ENCODE data around the gene CNTNAP1. TPM values are rescaled to one million over a fixed set of nuclear protein-coding genes. Genes with fewer than 3 reads are reported as not detected.
A peak's percentile ranks its signal among the peaks of the same experiment; 100 is the strongest.
"Not testable (repeated sequence)": the region's sequence is repeated elsewhere in the genome, so short reads cannot be mapped to it uniquely, and the experiment has no call there.

The CNTNAP1 gene
- total RNA-seq, 1 donor: 19.2 TPM

- Histone ChIP-seq H4K20me1 (ENCODE audit: insufficient read depth, low read length) (peaks cover 3% of the 10 kb centered on the region), H3K27ac (ENCODE audit: low read depth, low read length) (peak overlapping the region; percentile 1), H3K9me3 (ENCODE audit: low read depth, low read length) (no peaks in the 10 kb centered on the region), H3K36me3 (ENCODE audit: insufficient read depth, low read length) (peaks cover 31% of the 10 kb centered on the region), H3K4me3 (ENCODE audit: insufficient read depth, low read length) (no peak overlapping the region), H3K4me1 (ENCODE audit: insufficient read depth, low read length) (peaks cover 16% of the 10 kb centered on the region), H3K27me3 (ENCODE audit: insufficient read depth, low read length) (no peaks in the 10 kb centered on the region), H2AFZ (ENCODE audit: low read length) (no peak overlapping the region), H3K4me2 (ENCODE audit: insufficient read depth, low read length) (peak overlapping the region; percentile 49), H3K79me2 (ENCODE audit: insufficient read depth, low read length) (peaks cover 14% of the 10 kb centered on the region)
- DNase-seq (ENCODE audit: insufficient read length, low spot score, missing footprints): peak; percentile 94
- TF ChIP-seq CTCF (IDR thresholded peaks at IDR 0.05; ENCODE audit: extremely low read depth, low read depth, low read length): no peak
These were observed 21.5 kb upstream of the CNTNAP1 start for GRCh38 chr17:42660692-42661345.

- no peak overlapping the region for H2AFZ ChIP-seq (ENCODE audit: low read length)
- peaks cover 22% of the 10 kb centered on the region for H3K4me1 ChIP-seq (ENCODE audit: insufficient read depth, low read length)
- peaks cover 63% of the 10 kb centered on the region for H3K36me3 ChIP-seq (ENCODE audit: insufficient read depth, low read length)
These were observed 16.7 kb upstream of the CNTNAP1 start for GRCh38 chr17:42665581-42666001.

GRCh38 chr17:42666126-42666525 is 16.2 kb upstream of the CNTNAP1 start:
- H3K4me2 ChIP-seq (ENCODE audit: insufficient read depth, low read length); DNase-seq (ENCODE audit: insufficient read length, low spot score, missing footprints); H3K9me3 ChIP-seq (ENCODE audit: low read depth, low read length); H2AFZ ChIP-seq (ENCODE audit: low read length); H3K79me2 ChIP-seq (ENCODE audit: insufficient read depth, low read length); H3K27me3 ChIP-seq (ENCODE audit: insufficient read depth, low read length); H3K4me3 ChIP-seq (ENCODE audit: insufficient read depth, low read length); H3K27ac ChIP-seq (ENCODE audit: low read depth, low read length): not testable (repeated sequence)
- H3K4me1 ChIP-seq (ENCODE audit: insufficient read depth, low read length): peaks cover 17% of the 10 kb centered on the region
- peaks cover 11% of the 10 kb centered on the region for H4K20me1 ChIP-seq (ENCODE audit: insufficient read depth, low read length)
- peaks cover 66% of the 10 kb centered on the region for H3K36me3 ChIP-seq (ENCODE audit: insufficient read depth, low read length)

More at GRCh38 chr17:42665581-42666001, 16.7 kb upstream of the CNTNAP1 start:
- no peaks in the 10 kb centered on the region for H3K9me3 ChIP-seq (ENCODE audit: low read depth, low read length)
- no peak overlapping the region for H3K4me2 ChIP-seq (ENCODE audit: insufficient read depth, low read length)
- TF ChIP-seq CTCF (IDR thresholded peaks at IDR 0.05; ENCODE audit: extremely low read depth, low read depth, low read length): no peak
- no peak overlapping the region for H3K27ac ChIP-seq (ENCODE audit: low read depth, low read length)
- no peaks in the 10 kb centered on the region for H3K27me3 ChIP-seq (ENCODE audit: insufficient read depth, low read length)
- H3K4me3 ChIP-seq (ENCODE audit: insufficient read depth, low read length): no peak overlapping the region
- peaks cover 9% of the 10 kb centered on the region for H3K79me2 ChIP-seq (ENCODE audit: insufficient read depth, low read length)
- DNase-seq (ENCODE audit: insufficient read length, low spot score, missing footprints): peak; percentile 22
- H4K20me1 ChIP-seq (ENCODE audit: insufficient read depth, low read length): peaks cover 9% of the 10 kb centered on the region

- peak; percentile 100 for DNase-seq (ENCODE audit: insufficient read length, low spot score, missing footprints)
- no peaks in the 10 kb centered on the region for H3K9me3 ChIP-seq (ENCODE audit: low read depth, low read length)
- H3K36me3 ChIP-seq (ENCODE audit: insufficient read depth, low read length): peaks cover 65% of the 10 kb centered on the region
- H3K79me2 ChIP-seq (ENCODE audit: insufficient read depth, low read length): peaks cover 2% of the 10 kb centered on the region
- H3K4me3 ChIP-seq (ENCODE audit: insufficient read depth, low read length): no peak overlapping the region
- H3K4me2 ChIP-seq (ENCODE audit: insufficient read depth, low read length): no peak overlapping the region
- peaks cover 16% of the 10 kb centered on the region for H4K20me1 ChIP-seq (ENCODE audit: insufficient read depth, low read length)
- no peak overlapping the region for H2AFZ ChIP-seq (ENCODE audit: low read length)
- no peaks in the 10 kb centered on the region for H3K27me3 ChIP-seq (ENCODE audit: insufficient read depth, low read length)
- H3K4me1 ChIP-seq (ENCODE audit: insufficient read depth, low read length): peaks cover 15% of the 10 kb centered on the region
- no peak for TF ChIP-seq CTCF (IDR thresholded peaks at IDR 0.05; ENCODE audit: extremely low read depth, low read depth, low read length)
- peak overlapping the region; percentile 26 for H3K27ac ChIP-seq (ENCODE audit: low read depth, low read length)
These were observed 15.0 kb upstream of the CNTNAP1 start for GRCh38 chr17:42667088-42667951.

Data from osteoblast (primary cell).